ENCODE measurements around the gene UBAP1L.
"Not testable (repeated sequence)": the region's sequence is repeated elsewhere in the genome, so short reads cannot be mapped to it uniquely, and the experiment has no call there.

UBAP1L gene

GRCh38 chr15:65115086-65115485 is at the start of gene UBAP1L:
Gene UBAP1L, minus strand, starts transcription at chr15:65115200. Its CDS starts 8,985 bp downstream, at chr15:65106215.
- DNase-seq = no peak

- DNase-seq = no peak
These were observed 49.1 kb upstream of the UBAP1L start for GRCh38 chr15:65164139-65164538.

- no peak for DNase-seq
These were observed 48.0 kb upstream of the UBAP1L start for GRCh38 chr15:65163041-65163440.

GRCh38 chr15:65156692-65157091 is 41.7 kb upstream of the UBAP1L start:
- DNase-seq = no peak

GRCh38 chr15:65154720-65155119 is 39.7 kb upstream of the UBAP1L start:
- DNase-seq = no peak

GRCh38 chr15:65147902-65148301 is 32.9 kb upstream of the UBAP1L start:
- no peak for DNase-seq

- no peak for DNase-seq
These were observed 31.4 kb upstream of the UBAP1L start for GRCh38 chr15:65146438-65146837.

- DNase-seq = not testable (repeated sequence)
These were observed 23.6 kb upstream of the UBAP1L start for GRCh38 chr15:65138631-65139030.

- DNase-seq = not testable (repeated sequence)
These were observed 22.9 kb upstream of the UBAP1L start for GRCh38 chr15:65137893-65138292.

- not testable (repeated sequence) for DNase-seq
These were observed 22.1 kb upstream of the UBAP1L start for GRCh38 chr15:65137089-65137488.

- no peak for DNase-seq
These were observed 19.5 kb upstream of the UBAP1L start for GRCh38 chr15:65134538-65134937.

- peak; percentile 50 for DNase-seq
These were observed 18.7 kb upstream of the UBAP1L start, which contains the start of gene PDCD7 for GRCh38 chr15:65133548-65134200. Gene PDCD7, minus strand, starts transcription at chr15:65133808. Its CDS starts 27 bp downstream, at chr15:65133781.

- DNase-seq = no peak
These were observed 18.0 kb upstream of the UBAP1L start for GRCh38 chr15:65132878-65133547.

GRCh38 chr15:65130941-65131340 is 15.9 kb upstream of the UBAP1L start:
- DNase-seq = no peak

- no peak for DNase-seq
These were observed 542 bp upstream of the UBAP1L start for GRCh38 chr15:65115542-65115941.

- DNase-seq = no peak
These were observed 4.2 kb downstream of the UBAP1L start for GRCh38 chr15:65110676-65111292.

GRCh38 chr15:65106011-65106590 is 8.9 kb downstream of the UBAP1L start:
- DNase-seq = no peak

GRCh38 chr15:65105038-65105437 is 10.0 kb downstream of the UBAP1L start:
- DNase-seq = no peak

GRCh38 chr15:65102912-65103311 is 12.1 kb downstream of the UBAP1L start:
- no peak for DNase-seq

- no peak for DNase-seq
These were observed 12.9 kb downstream of the UBAP1L start for GRCh38 chr15:65101891-65102708.

GRCh38 chr15:65101411-65101890 is 13.5 kb downstream of the UBAP1L start:
- DNase-seq = no peak

- DNase-seq = no peak
These were observed 14.6 kb downstream of the UBAP1L start for GRCh38 chr15:65100442-65100841.

- DNase-seq = not testable (repeated sequence)
These were observed 15.2 kb downstream of the UBAP1L start for GRCh38 chr15:65099801-65100200.

All from DMS79 (cell line).